Right kidney (tissue), 1 donor: ENCODE data around the gene SDK1.

Source experiments
- DNase-seq: peaks from one replicate; pipeline ENCODE4 v3.0.0-alpha.2; 2016

SDK1 gene

GRCh38 chr7:4119848-4120247 is 818.8 kb downstream of the SDK1 start:
- DNase-seq = no peak

DNA sequence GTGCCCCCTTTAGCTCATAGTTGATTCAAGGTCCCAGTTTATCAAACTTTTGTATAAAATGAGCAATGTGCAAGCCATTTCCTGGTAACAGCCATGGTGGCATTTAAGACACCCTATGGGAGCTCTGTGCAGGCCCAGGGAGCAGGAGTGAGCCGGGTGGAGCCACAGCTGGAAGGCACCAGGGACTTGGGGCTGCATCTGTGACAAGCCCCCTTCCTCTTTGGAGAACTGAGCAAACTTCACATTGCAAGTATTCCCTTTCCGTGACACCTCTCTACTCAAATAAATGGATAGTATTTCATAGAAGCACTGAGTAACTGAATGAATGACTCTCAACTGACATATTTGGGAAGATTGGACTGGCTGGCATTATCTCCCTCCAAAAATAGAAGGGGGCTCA is 822.3 kb downstream of the SDK1 start:
- DNase-seq = no peak

DNA sequence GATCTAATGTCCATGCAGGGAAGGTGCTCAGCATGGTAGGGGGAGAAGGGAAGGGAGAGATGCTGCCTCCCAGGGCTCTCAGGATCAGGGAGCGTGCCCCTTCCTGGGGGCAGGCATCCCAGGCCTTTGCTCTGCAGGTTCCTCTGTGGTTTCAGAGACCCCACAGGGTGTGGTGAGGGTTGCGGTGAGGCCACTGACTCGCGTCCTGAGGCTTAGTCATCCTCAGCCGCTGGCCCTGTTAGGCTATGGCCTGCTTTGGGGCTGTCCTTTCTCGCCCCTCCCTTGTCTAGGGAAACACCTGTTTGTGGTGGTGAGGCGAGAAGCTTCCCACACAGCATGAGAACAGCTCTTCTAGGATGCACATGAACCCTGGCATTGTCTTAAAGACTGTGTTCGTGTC is 822.8 kb downstream of the SDK1 start:
- DNase-seq = no peak

DNA sequence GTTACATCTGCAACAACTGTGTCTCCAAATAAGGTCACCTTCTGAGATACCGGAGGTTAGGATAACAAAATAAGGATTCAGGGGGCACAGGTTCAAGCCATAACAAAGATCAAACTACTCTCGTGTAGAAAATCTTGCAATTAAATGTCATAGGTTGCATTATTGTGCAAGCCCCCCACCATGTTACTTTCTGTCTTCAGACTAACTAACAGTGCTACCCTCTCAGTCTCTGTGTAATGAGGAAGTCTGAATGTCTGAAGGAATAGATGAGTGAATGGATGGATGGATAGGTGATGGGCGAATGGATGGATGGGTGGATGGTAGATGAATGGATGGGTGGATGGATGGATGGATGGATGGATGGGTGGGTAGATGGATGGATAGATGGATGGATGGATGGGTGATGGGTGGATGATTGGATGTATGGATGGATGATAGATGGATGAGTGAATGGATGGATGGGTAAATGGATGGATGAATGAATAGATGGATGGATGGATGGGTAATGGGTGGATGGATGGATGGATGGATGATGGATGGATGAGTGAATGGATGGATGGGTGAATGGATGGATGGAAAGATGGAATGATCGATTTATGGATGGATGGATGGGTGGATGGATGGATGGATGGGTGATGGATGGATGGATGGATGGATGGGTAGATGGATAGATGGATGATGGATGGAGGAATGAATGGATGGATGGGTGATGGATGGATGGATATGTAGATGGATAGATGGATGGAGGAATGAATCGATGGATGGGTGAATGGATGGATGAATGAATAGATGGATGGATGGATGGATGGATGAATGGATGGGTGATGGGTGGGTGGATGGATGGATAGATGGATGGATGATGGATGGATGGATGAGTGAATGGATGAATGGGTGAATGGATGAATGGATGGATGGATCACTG is 823.8 kb downstream of the SDK1 start:
- no peak for DNase-seq

- no peak for DNase-seq
Observed at GRCh38 chr7:4127909-4128560, 827.0 kb downstream of the SDK1 start.

DNA sequence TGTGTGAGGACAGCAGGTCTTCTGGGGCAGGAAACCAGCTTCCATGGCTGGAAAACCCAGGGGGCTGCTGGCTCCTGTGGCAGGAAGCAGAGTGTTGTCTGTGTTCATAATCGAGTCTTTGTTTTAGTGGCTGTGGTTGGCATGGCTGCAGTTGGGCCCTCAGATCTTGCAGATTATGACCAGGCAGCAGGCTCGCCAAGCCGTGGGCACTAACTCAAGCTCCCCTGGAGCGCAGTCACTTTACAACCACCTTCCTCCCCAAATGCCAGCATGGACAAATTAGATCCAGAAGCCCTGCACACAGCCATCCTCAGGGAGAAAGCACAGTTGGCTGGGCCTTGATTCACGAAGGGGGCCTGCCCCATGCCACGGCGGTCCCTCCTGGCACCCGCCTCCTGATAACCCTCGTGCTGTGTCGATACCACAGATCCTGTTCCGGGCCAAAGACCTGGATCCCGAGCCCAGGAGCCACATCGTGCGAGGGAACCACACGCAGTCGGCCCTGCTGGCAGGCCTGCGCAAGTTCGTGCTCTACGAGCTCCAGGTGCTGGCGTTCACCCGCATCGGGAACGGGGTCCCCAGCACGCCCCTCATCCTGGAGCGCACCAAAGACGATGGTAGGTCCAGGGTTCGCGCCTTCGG is 828.5 kb downstream of the SDK1 start:
- no peak for DNase-seq

- DNase-seq = no peak
Observed at GRCh38 chr7:4131063-4131462, 830.0 kb downstream of the SDK1 start.

GRCh38 chr7:4132221-4132620 is 831.2 kb downstream of the SDK1 start:
- DNase-seq = no peak

GRCh38 chr7:4133491-4134044 is 832.5 kb downstream of the SDK1 start:
- no peak for DNase-seq

DNA sequence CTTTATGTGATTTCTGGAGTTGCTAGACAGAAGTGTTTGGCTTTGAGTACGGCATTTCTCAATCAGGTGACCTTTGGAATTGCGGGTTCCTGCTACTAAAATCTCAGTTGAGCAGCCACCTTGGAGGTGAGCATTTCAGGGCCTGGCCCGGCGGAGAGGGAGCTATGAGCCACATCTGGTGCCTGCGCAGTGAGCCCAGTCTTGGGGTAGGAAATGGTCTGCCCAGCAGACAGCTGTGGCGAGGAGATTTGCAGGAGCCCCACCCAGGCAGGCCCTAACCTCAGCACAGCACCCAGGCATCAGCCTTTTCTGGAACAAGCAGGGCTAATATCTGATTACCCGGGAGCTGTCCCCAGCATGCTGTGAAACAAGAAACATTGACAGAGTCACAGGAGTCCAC is 833.2 kb downstream of the SDK1 start:
- DNase-seq = no peak

GRCh38 chr7:4134631-4135030 is 833.6 kb downstream of the SDK1 start:
- DNase-seq = no peak

DNA sequence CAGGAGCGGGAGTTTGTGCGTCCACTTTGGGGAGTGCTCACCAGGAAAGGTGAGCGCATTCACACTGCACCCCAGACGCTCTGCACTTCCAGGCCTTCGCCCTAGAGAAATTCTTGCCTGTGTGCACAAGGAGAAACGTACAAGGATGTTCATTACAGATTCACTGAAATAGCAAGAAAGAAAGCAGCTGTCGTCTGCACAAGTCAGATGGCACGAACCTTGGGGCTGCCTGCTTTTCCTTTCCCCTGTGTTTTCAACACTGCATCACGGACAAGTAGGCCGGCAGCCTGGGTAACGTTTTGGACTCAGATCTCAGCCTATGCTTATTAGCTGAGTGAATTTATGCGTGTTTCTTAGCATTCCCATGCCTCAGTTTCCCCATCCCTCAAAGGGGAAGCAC is 834.2 kb downstream of the SDK1 start:
- DNase-seq = no peak

DNA sequence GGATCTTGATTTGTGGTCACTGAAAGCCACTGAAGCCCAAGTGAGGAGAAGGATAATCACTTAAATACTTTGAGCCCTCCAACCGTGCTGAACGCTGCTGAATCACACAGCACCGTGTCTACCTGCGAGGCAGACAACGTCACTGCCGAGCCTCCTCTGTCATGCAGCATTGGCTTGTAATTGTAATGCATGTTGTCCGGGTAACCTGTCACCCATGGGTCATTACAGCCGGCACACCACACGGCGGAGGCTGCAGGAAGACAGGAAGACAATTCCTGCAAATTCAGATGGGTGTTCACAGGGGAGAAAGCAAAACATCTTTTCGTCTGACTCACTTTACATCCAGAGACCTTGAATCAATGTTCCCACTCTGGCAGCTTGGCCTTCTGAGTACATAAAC is 835.0 kb downstream of the SDK1 start:
- DNase-seq = no peak

DNA sequence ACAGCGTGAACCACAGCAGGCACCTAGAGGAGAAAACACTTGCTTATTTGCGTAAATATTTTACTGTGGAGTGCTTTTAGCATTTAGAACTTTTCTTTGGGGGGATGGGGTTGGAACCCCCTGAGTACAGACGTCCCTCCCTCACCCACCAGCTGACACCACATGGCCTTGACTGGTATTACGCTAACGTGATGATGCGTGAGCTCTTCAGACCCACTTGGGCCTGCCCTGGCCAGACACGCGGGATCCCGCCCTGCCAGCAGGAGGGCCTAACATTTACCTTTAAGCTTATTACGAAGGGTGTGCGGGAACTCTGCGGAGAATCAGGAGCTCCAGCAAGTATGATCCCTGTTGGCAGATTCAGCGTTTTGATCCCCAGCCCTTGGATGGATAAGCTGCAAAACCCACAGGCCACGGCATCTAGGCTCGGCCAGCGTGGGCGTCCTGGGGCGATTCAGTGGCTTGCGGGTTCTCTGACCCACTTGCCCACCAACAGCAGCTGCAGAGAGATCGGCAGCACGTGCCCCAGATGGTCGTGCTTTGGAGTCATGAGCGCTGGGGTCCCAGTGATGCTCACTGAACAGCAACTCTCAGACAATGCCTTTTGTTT is 835.6 kb downstream of the SDK1 start:
- no peak for DNase-seq

GRCh38 chr7:4137552-4137951 is 836.5 kb downstream of the SDK1 start:
- no peak for DNase-seq

GRCh38 chr7:4138866-4139265 is 837.8 kb downstream of the SDK1 start:
- no peak for DNase-seq

- DNase-seq = no peak
Observed at GRCh38 chr7:4139656-4140625, 838.9 kb downstream of the SDK1 start.

GRCh38 chr7:4140933-4141332 is 839.9 kb downstream of the SDK1 start:
- no peak for DNase-seq

GRCh38 chr7:4143006-4143405 is 842.0 kb downstream of the SDK1 start:
- DNase-seq = no peak

DNA sequence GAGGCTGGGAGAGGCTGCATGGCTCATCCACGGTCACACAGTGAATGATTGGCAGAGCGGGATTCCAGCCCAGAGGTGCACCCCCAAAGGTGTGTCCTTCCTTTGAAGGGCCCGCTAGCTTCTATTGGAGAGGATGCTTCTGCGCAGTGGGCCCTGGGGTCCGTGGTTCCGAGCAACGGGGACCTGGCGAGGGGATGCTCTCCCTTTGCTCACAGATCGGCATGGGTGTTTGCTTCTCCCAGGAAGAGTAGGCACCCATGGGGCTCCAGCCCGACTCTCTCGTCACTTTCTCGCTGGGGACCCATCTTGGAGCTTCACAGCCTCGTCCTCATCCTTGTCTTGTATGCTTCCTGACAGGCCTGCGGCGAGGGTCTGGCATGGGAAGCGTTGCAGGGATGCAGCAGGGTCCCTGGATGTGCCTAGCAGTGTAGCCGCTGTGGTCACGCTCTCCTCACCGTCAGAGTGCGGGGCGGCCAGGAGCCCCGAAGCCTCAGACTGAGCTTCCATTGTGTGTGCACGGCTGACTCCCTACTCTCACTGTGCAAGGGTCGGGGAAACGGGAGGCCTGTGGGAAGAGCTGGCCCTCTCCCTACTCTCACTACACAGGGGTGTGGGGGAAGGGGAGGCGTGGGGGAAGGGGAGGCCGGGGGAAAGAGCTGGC is 842.6 kb downstream of the SDK1 start:
- no peak for DNase-seq

- no peak for DNase-seq
Observed at GRCh38 chr7:4144172-4144701, 843.2 kb downstream of the SDK1 start.
